GM12874 (cell line): ENCODE data around the gene IRF4.

Experiments
- CTCF ChIP-seq: IDR thresholded peaks from 2 replicates; pipeline ENCODE4 v1.5.1; 2011; ENCODE audit warnings: low read depth, mild to moderate bottlenecking, control low read depth, low read length, moderate library complexity; ENCODE audit not compliant: insufficient read depth

The IRF4 gene

DNA sequence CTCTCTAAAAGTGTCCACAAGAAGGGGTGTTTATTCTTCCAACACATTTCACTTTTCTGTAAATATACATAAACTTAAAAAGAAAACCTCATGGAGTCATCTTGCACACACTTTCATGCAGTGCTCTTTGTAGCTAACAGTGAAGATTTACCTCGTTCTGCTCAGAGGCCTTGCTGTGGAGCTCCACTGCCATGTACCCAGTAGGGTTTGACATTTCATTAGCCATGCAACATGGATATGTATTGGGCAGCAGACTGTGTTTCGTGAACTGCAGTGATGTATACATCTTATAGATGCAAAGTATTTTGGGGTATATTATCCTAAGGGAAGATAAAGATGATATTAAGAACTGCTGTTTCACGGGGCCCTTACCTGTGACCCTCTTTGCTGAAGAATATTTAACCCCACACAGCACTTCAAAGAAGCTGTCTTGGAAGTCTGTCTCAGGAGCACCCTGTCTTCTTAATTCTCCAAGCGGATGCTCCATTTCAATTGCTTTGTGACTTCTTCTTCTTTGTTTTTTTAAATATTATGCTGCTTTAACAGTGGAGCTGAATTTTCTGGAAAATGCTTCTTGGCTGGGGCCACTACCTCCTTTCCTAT lies 17.9 kb downstream of the IRF4 start:
- no peak for TF ChIP-seq CTCF

DNA sequence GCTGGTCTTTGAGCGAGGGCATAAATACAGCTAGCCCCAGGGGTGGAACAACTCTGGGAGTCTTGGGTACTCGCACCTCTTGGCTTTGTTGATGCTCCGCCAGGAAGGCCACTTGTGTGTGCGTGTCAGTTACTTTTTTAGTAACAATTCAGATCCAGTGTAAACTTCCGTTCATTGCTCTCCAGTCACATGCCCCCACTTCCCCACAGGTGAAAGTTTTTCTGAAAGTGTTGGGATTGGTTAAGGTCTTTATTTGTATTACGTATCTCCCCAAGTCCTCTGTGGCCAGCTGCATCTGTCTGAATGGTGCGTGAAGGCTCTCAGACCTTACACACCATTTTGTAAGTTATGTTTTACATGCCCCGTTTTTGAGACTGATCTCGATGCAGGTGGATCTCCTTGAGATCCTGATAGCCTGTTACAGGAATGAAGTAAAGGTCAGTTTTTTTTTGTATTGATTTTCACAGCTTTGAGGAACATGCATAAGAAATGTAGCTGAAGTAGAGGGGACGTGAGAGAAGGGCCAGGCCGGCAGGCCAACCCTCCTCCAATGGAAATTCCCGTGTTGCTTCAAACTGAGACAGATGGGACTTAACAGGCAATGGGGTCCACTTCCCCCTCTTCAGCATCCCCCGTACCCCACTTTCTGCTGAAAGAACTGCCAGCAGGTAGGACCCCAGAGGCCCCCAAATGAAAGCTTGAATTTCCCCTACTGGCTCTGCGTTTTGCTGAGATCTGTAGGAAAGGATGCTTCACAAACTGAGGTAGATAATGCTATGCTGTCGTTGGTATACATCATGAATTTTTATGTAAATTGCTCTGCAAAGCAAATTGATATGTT lies 19.2 kb downstream of the IRF4 start:
- TF ChIP-seq CTCF, result no peak

GRCh38 chr6:411402-412145 lies 20.0 kb downstream of the IRF4 start:
- TF ChIP-seq CTCF, result no peak

DNA sequence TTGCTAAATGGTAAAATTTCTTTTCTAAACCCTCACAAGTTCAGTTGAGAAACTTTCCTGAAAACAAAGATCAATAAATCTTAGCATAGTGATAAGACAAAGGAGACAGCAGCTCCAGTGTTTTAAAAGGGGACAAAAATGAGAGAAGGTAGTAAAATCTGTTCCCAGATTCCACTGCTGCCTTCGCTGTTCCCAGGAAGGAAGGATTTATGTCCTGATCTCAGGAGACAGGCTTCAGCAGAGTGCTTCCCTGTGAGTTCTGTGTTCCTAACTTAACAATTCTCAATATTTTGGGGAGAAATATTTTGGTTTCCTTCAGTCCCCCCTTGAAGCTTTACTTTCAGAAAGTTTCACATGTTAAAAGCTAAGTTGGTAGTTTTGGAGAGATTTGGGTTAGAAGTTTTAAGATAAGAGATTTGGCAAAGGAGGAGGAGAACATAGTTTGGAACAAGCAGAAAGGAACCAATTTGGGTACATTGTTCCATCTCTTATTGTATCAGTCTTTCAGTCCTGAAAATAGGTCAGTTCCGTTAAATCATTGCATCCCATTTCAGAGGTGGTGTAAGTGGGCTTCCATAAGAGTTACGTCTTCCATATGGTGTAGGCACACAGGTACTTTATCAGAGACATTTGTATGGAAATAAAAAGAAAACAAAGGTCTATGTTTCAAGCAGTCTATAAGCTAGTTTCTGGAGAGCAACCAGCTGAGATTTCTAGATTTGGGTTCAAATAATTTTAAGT lies 20.8 kb downstream of the IRF4 start:
- no peak for TF ChIP-seq CTCF

- no peak for TF ChIP-seq CTCF
Observed at GRCh38 chr6:414447-414846, 22.9 kb downstream of the IRF4 start.

DNA sequence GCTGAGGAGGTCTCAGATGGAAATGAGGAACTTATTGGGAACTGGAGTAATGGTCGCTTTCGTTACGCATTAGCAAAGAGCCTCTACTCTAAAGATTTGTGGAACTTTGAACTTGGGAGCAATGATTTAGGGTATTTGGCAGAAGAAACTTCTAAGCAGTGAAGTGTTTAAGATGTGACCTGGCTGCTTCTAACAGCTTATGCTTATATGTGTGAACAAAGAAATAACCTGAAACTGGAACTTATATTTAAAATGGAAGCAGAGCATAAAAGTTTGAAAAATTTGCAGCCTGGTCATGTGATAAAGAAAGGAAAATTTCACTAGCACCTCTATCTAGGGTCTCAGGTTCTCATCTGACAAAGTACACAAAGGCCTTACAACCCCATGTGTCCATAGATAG lies 23.5 kb downstream of the IRF4 start:
- TF ChIP-seq CTCF, result no peak

DNA sequence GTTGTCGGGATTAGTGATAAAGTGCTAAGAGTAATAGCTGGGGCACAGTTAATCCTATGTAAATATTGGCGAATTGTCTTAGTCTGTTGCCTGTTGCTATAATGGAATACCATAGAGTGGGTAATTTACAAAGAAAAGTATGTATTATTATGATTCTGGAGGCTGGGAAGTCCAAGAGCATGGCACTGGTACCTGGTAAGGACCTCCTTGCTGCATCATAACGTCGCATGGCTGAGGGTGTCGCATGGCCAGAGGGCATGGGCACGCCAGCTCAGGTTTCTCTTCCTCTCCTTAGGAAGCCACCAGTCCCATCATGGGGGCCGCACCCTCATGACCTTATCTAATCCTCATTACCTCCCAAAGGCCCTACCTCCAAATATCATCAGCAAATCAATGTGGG lies 29.7 kb downstream of the IRF4 start:
- TF ChIP-seq CTCF, result no peak
